Astrocyte of the hippocampus (primary cell): Measurements from ENCODE around the gene VAV3.

ENCODE experiments used
- DNase-seq: peaks from one replicate; pipeline ENCODE4 v3.0.0; 2011; ENCODE audit warnings: low read depth, low spot score

VAV3 gene

DNA sequence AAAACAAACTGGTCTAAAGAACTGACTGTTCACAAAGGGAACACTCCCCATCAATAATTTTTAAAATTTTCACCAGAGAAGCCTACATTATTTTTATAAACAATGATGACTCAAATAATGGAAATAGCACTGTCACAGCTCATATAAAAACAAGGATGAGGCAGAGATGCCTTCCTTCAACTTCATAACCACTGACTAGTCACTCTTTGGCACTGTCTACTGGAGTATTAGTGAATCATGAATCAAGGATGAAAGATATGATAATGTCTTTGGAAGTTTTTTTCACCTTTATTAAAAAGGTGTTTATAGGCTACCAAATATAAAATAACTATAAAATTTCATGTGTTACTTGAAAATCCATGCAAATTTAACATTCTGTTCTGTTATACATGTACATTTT, 316.9 kb downstream of the VAV3 start:
- DNase-seq, result peak; percentile 50

DNA sequence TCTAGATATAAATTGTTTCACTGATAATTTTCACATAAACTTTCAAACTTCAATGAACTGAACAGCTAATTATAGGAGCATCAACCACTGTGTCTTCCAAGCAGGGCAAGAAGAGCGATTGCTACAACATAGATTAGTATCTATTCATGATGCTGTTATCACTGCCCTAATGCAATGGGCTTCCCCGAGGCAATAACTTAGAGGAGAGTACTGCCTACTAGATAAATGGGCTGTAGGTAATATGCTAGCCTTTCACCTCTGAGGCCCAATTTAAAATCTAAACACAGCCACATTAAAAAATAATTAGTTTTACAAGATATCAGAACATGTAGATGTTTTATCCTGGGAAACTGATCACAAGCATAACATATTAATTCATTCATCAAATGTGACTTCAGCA, 318.0 kb downstream of the VAV3 start:
- DNase-seq, result no peak

DNA sequence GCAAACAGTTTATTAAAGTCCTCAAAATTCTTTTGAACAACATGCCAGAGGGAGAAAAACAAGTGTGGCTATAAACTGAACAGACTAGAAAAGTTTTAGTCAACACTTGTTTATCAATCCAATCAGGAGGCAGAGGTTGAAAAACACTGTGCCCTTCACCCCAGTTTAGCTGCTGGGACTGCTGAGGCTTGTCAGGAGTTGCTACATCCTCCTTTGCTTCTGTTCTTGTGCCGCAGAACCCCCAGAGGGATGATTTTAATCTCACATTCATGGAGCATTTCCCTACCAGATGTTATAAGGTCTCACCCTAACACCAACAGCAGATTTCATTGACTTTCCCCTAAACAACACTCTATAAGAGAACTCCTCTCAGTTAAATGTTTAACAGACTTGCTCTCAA, 321.2 kb downstream of the VAV3 start:
- no peak for DNase-seq

DNA sequence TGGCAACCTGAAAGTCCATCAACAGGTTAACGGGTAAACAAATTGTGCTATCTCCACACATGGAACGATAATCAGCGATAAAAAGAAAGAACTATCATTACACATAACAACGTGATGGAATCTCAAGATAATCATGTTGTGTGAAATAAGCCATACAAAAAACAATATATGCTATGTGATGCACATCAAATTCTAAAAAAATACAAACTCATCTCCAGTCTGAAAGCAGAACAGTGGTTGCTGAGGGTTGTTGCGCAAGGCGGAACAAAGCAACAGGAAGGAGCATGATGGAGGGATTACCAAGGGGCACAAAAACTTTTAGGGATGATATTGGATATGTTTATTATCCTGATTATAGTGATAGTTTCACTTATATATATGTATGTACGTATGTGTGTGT, 324.8 kb downstream of the VAV3 start:
- DNase-seq, result no peak

DNA sequence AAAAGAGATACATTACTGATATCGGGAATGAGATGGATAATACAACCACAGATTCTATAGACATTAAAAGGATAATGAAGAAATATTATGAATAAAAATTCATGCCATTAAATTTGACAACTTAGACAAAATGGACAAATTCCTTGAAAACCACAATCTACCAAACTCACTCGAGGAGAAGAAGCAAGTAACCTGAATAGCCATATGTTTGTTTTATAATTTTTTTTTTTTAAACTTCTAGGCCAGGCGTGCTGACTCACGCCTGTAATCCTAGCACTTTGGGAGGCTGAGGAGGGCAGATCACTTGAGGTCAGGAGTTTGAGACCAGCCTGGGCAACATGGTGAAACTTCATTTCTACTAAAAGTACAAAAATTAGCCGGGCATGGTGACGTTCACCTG, 327.9 kb downstream of the VAV3 start:
- DNase-seq, result peak; percentile 16

DNA sequence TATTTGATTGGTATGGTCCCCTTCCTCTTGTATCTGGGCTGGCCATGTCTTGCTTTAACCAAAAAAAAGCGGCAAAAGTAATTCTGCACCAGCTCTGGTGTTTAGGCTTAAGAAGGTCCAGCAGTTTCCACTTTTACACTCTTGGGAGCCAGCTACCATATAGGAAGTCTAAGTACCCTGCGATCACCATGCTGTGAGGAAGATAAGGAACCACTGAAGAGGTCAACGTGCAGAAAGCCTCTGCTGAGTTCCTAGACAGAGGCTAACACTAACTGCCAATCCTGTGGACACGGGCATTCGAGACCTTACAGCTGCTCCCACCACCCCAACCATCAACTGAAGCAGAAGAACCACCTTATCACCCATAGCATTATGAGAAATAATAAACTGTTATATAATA, 331.4 kb downstream of the VAV3 start:
- DNase-seq, result no peak

DNA sequence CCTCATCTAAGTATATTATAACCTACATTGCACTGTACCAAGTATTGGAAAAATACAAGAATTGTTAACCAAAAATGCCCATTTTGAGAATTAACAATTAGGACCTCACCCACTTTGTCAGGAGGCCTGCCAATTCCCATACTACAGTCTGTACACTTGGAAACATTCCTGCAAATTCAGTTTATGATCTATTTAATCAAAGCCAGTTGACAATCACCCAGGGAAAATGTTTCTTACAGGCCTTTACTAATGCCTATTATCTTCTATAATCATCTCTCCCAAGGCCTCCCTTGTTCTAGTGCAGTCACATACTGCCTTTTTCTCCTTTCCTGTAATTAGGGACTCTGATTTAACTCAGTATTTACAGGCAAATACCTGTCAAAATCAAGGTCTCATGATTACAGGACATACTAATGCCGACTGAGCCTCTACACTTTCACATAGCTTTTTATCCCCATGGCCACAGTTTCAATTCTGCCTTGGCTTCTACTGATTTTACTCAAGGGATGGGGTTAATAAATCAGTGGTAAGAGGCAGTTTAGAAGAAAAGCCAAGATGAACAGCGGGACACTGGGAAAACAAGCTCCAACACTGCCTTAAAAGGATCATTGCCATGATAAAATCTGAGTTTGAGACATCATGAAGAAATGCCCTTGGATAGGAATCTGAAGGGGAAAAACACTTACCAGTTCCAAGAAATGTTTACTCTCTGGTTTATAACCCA, 338.7 kb downstream of the VAV3 start:
- DNase-seq, result peak; percentile 3

DNA sequence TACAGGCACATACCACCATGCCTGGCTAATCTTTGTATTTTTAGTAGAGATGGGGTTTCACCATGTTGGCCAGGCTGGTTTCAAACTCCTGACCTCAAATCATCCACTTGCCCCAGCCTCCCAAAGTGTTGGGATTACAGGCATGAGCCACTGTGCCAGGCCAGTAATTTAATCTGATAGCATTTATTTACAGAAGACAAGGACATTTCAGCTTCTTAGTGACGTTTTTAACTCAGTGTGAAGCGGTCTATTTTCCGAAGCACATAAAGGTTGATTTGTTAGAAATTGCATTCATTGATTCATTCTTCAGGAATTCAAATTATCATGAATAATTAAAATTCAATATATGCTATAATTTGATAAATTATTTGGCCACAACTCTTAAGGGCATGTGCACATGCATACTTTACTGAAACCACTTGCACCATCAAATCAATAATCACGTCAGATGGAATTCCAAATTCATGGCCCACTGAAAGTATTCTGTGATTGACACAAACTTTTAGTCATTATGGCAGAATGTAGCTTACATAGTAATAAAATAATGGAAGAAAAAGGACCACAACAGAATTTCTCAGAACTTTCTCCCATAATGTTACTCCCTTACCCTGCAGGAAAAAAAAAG, 339.5 kb downstream of the VAV3 start:
- DNase-seq, result no peak

DNA sequence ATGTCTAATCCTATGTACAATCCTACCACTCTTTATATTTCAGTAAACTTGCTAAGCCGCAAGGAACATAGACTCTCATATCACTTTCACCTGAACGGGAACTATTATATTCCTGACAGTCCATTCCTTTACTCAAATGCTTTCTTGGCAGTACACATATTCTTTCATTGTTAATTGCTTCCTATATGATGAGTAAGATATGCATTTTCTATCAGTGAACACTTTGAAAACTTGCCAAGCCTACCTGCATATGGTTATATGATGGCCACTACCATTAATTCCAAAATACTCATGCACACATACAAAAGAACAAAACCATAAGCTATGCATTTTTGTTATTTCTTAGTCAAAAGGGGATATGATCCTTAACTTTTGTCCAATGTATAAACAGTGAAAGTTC, 341.5 kb downstream of the VAV3 start:
- no peak for DNase-seq

DNA sequence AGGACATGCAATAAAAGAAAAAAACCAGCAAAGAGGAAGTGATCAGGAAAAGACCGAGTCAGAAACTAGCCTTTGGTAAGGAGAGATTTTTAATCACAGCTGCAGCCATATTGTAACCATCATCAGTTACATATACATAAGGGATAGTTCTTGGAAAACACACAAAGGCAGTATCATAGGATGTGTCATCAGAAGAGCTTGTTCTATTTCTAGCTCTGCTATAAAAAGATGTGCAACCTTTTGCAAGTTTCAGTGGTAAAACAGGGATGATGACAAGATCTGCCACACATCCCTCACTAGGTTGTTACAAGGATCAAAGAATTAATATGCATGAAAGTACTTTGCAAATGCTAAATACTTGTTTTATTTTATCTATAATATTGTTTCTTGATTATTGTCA, 342.0 kb downstream of the VAV3 start:
- DNase-seq, result no peak

DNA sequence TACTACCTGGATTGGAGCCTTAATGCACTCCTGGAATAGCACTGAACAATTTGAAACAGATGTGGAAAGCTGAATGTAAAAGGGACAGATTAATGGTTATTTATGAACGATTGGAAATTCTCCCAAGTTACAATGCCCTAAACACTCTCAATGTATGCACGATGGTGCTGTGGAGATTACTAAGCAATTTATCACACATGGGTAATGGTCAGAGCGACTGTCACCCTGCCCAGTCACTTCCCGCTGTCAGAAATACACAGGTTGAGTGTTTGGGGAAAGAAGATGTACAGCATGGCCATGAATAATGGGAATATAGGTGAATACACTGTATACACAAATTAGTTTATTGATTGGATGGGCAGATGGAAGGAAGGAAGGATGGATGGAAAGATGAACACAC, 342.4 kb downstream of the VAV3 start:
- no peak for DNase-seq

DNA sequence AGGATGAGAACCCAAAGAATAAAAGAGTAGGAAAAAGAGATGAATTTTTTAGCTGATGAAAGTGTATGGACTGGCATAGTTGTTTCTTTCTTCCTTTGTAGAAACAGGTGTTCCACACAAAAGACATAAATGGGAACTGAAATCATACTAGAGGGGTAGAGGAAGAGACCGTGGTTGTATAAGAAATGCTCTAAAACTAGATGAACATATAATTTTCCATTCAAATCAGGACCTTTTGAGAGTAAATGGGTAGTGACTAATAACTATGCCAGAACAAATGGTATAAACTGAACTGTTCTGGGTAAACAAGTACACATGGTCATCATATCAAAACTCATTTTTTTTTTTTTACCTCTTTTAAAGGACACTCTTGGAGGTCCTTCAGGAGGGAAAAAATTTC, 344.2 kb downstream of the VAV3 start:
- DNase-seq, result no peak

DNA sequence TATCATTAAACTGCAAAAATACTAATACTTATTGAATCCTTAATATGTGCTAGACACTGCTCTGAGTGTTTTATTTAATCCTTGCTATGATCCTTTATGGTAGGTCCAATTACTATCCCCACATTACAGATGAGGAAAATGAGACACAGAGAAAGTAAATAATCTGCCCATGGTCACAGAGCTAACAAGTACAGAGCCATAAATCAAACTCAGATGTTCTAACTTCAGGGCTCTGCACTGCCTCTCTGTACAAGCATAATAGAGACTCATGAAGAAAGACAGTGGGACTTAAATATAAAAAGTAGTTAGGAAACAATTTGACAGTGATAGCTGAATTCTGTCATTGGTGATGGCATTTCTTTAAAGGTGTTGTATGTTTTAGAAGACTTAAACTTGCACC, 346.4 kb downstream of the VAV3 start:
- DNase-seq, result no peak

DNA sequence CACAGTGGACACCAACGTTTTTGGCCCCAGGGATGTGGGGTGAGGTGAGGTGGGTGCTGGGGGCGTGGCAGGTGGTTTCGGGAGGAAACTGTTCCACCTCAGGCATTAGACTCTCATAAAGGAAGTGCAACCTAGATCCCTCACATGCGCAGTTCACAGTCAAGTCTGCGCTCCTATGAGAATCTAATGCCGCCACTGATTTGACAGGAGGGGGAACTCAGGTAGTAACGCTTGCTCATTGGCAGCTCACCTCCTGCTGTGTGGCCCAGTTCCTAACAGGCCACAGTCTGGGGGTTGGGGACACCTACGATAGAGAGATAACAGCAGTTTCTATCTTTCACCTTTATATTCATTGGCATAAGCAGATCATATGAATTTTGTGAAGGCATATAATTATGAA, 347.1 kb downstream of the VAV3 start:
- DNase-seq, result no peak

DNA sequence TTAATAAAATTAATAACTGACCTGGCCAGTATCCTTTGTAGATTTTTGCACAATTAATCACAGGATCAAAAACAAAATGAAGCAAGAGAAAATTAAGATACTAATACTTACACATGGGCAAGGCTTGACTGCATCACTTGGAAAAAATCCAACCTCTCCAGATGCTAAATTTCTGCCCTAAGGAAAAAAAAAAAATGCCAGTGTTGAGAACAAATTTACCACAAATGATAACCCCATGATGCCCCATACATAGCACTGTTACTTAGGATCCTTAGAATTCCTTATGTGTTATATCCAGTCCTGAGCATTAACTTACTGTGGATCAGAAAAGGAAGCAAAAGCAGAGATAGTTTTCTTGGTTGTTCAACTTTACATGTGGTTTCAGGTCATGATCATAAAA, 347.5 kb downstream of the VAV3 start:
- no peak for DNase-seq

DNA sequence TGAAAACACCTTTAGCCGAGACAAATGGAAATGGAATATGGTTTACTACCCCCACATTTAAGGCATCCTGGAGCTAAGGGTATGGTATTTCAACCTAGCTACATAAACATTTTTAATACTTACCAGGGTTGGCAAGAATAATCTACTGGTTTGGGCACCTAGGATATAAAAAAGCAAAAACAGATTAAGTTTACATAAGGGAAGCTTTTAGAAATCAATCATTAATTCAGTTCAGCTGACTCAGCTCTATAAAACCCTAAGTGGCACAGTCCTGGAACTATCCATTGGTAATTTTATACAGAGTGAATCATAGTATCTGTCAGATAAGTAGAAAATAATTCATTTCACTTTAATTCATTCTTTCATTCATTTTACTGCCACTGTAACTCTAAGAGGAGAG, 355.2 kb downstream of the VAV3 start:
- DNase-seq, result no peak

DNA sequence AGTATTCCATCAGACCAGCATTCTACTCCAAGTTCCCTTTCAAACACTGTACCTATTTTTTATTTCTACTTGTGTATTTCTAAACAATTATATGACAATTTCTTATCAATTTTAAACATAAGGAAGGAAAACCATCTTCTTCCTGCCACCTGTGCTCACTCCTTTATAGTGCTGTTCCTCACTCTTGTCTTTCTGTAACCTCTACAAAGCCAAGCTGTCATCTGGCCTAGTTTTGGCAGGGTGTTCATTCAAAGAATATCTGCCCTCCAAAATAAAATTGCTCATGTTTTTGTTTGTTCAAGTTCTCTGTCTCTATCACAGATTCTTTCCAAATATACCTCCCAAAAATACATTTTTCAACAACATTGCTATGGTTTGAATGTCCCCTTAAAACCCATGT, 360.2 kb downstream of the VAV3 start:
- DNase-seq, result no peak

DNA sequence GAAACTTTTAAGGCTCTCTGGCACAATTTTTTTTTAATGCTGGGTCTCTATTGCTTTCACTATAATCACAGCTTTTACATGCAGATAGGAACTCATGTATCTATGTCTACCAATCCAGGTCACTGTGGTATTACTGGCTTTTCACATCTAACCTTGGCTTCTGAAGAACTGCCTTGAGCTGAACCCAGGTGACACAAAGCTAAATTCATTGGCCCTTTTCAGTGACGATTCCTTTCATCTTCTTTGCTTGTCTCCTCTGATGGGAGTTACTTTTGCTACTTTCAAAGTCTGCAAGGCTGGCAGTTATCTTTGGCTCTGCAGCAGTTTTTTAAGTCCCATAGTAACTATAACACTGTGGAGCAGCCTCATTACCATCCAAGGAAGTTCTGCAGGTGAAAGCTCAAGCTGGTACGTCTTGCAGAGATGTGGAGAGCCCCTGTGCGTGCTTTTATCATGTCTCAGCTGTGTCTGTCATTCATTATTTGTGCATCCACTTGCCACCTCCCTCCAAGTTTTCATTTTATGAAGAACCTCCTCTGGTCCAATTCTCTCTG, 364.3 kb downstream of the VAV3 start:
- no peak for DNase-seq

DNA sequence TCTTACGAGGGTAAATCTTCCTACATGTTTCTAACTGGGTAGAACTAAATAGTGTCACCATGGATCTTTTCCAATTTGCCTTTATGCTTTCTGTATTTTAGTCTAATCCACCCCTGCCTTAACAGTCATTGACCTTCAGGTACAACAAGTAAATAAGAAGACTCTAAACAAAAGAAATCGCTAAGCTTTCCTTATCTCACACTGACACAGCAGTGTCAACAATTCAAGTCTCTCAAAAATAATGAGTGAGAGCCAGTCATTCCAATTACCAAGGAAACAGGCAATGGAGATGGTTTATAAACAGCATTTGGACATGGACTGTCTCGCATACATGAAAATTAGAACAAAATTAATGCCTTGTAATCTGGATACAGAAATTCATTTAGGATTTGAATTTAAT, 365.8 kb downstream of the VAV3 start:
- DNase-seq, result no peak

DNA sequence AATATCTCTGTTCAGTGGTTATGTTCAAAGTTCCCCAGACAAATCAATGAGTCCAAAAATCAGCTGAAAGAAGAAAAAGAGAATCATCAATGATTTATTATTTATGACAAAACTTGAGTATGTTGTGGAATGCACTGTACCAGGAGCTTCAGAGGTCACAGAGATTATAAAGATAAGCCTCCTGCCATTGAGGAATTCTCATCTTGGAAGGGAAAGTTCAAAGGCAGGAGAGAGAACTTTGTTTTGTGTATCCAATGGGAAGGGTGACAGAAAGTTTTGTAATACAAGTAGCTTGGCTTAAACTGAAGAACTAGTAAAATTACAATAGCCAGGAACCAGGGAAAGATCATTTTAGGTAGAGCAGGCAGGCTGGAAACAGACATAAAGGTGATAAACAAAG, 367.7 kb downstream of the VAV3 start:
- no peak for DNase-seq

DNA sequence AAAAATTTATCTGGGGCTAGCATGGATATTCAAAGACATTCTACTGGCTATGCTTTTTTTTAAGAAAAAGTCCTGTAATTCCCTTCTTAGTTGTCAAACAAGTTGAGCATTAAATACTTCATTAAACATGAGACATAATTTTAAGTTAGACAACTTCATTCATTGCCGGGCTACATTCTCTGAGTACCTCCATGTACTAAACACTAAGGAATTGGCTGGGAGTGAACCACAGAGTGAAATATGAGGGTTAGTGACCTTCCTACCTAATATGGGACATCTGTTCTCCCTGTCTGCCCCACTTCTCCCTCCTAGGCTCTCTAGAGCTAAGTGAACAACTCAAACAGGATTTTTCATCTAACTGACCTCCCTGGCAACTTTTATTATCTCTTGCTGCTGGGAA, 370.4 kb downstream of the VAV3 start:
- no peak for DNase-seq

DNA sequence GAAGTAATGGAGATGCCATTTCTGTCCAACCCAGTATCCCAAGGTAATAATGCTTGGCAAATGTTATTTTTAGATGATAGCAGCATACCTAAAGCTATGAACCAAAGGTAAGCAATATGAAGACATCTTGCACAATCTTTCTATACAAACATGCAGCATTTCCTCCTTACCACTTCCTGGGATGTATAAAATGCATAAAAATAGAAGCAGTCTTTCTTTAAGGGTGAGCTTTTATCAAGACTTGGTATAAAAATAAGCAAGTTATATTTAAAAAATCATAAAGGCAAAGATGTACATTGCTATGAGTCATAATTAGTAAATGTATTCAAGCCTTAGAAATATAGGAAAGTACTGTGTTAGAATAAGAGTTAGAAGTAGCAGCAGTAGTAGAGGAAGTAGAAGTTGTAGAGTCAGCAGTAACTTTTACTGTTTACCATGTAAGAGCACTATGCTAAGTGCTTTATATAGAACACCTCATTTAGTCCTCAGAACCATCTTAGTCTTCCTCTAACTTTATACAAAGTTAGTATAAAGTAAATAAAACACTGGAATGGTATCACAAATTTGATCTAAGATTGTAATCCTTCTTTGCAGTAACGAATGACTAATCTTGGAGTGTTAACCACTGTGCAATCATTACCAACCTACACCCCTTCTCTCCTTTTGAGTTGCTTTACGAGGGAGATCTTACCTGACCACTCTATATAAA, 371.3 kb downstream of the VAV3 start:
- DNase-seq, result no peak
